Frontal cortex (tissue), 4 donors: Measurements from ENCODE around the gene HDAC10. TPM values are rescaled to one million over a fixed set of nuclear protein-coding genes. Genes with fewer than 3 reads are reported as not detected.
A peak's percentile ranks its signal among the peaks of the same experiment; 100 is the strongest.

Experiments used
- DNase-seq, 2 donors: peaks; one replicate each; pipeline ENCODE4 v3.0.0; 2012; ENCODE audit warnings: low spot score in 2 of 2
- FAIRE-seq: peaks from 2 replicates; lab custom pipeline; 2012; peaks lifted over from hg19 to GRCh38; lab: Jason Lieb, UNC
- total RNA-seq: library from RNA; depleted of rRNA; stranded (reverse); fragments of >200 nt; gene quantifications from one replicate; pipeline ENCODE4 v1.2.3, GENCODE V29; 2014
- donor health status: control.
- donor health status: control.
- donor health status: control.

The HDAC10 gene
- total RNA-seq, 1 donor from 2014 or later, result 16.7 TPM

DNA sequence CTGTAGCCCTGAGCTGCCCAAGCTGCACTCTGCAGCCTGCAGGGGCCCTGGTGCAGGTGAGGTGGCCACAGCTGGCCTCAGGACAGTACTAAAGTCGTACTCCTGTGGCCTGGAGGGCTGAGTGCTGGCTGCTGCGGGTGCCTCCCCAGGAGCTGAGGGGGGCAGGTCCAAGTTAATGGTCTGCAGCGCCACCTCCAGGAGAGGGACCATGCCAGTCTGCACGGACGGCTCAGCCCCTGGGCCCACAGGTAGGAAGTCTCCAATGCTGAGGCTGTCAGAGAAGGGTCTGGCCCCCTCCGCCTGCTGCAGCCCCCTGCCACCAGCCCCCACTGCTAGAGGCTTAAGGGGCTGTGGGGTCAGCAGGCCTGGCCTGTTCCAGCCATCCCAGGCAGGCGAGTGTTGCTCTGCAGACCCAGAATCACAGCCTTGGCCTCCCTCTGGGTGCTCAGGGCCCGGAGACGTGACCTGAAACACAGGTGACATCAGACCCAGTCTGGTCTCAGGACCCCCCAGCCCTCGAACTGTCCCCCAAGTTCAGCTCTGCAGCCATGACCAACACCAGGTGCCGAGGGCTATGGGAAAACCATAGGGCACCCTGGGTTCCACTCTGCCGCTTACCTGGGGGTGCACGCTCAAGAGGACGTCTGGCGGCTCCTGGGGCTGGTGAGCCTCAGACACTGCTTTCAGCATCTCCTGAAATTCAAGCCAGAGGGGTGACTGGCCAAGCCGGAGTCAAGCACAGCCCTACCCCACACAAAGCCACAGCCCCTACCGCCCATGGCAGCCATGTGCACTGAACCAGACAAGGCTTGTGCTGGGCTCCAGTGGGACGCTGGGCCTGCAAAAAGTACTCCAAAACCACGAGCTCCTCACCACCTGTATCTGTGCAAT, 29.4 kb downstream of the HDAC10 start:
- no peak for FAIRE-seq
- DNase-seq, result no peak

DNA sequence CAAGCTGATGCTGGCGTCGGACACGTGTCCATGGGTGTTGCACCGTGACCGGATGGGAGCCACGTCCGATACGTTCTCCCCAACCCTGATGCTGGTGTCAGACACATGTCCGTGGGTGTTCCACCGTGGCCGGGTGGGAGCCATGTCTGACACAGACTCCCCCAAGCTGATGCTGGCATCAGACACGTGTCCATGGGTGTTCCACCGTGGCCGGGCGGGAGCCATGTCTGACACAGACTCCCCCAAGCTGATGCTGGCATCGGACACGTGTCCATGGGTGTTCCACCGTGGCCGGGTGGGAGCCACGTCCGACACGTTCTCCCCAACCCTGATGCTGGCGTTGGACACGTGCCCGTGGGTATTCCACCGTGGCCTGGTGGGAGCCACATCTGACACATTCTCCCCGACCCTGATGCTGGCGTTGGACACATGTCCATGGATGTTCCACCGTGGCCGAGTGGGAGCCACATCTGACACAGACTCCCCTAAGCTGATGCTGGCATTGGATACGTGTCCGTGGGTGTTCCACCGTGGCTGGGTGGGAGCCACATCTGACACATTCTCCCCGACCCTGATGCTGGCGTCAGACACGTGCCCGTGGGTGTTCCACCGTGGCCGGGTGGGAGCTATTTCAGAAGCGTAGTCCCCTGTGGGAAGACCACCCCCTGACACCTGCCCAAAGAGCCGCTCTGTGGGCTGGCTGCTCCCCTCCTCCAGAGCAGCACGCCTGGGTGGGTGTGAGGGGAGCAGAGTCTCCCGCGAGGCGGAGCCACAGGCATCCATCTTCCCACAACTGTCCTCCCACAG, 30.3 kb downstream of the HDAC10 start:
- FAIRE-seq, result no peak

DNA sequence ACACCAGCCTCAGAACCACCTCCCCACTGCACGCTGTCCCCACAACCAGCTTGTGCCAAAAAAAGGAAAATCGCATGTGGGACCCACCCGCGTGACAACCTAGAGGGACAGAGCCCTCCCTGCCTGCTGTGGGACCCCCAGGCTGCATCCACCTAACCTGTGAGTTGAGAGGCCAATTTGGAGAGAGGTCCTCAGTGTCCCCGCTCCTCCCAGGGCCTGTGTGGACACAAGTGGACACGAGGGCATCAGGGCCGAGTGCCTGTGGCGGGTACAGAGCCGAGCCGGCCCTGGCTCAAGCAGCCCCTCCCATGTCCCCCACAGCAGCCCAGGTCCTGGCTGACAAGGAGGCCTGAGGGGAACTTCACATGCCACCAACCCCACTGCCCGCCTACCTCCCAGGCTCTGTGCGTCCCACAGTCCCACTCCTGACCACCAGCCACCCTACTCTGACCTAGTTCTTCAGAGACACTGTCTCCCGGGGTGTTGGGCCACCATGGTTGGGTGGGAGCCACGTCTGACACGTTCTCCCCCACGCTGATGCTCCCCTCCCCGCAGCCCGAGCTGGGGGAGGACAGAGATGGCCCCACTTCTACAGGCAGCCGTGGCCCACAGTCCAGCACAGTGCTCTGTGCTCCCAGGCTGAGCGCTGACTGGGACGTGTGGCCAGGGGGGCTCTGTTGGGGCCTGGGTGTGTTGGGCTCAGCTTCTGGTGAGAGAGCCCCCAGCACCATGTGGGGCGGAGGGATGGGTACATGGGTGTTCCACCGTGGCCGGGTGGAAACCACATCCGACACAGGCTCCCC, 31.1 kb downstream of the HDAC10 start:
- FAIRE-seq, result no peak

More for the DNA sequence above, 30.3 kb downstream of the HDAC10 start:
- DNase-seq, result no peak

DNA sequence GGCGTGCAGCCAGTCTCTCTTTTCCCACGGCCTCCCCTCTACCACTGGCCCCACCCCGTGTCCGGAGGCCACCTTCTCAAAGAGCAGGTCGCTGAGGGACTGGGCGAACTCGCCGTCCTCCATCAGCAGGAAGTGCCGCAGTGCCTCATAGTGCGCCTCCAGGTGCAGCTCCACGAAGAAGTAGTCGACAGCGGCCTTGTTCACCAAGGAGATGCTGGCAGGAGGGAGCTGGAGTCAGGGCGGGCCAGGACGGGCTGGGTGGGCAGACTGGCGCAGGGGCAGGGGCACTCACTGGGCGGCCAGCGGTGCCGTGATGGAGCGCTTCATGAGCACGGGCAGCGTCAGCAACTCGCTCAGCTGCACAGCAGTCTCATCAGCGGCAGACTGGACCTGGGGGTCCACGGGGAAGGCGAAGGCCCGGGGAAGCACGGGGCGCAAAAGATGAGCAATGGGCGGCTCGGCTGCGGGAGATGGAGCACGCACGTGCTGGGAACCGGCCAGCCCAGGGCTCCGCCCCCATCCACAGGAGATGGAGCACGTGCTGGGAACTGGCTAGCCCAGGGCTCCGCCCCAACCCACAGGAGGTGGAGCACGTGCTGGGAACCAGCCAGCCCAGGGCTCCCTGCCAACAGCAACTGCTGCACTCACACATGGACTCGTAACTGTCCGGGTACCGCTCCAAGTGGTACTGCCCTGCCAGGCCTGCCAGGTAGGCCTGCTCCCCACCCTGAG, 31.9 kb downstream of the HDAC10 start:
- FAIRE-seq, result no peak
- DNase-seq, result peak; percentile 72 to 89

More for the DNA sequence above, 31.1 kb downstream of the HDAC10 start:
- DNase-seq, result no peak

DNA sequence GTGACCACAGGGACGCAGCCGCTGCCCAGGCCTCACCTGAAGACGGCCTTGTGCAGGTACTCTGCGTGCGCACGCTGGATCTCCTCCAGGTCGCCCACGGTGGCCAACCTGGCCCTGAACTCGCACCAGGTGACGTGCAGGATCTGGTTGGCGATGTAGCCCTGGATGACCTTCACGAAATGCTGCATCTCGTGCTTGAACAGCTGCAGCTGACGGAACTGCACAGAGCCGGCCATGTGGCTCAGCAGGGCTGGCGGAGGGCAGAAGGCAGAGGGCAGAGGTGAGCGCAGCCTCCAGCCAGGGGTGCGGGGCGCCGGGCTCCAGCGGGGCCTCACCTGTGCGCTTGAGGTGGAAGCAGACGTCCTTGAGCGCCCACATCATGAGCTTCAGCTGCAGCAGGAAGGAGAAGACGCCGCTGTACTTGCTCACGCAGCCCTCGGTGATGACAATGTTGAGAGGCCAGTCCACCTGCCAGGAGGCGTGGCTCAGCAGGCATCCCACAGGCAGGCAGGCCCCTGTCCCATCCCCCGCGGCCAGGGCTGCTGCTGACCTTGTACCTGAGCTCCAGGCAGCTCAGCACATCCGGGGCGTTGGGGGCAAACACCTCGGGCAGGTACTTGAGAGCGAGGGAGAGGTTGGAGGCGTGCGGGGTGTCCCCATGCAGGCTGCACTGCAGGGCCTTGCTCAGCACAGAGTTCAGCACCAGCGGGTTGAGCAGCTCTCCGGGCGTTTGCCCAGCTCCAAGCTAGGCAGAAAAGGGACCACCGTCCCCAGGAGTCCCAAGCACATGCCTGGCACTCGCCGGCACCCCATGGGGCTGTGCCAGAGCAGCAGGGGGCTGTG, 32.7 kb downstream of the HDAC10 start:
- DNase-seq, result no peak
- no peak for FAIRE-seq

DNA sequence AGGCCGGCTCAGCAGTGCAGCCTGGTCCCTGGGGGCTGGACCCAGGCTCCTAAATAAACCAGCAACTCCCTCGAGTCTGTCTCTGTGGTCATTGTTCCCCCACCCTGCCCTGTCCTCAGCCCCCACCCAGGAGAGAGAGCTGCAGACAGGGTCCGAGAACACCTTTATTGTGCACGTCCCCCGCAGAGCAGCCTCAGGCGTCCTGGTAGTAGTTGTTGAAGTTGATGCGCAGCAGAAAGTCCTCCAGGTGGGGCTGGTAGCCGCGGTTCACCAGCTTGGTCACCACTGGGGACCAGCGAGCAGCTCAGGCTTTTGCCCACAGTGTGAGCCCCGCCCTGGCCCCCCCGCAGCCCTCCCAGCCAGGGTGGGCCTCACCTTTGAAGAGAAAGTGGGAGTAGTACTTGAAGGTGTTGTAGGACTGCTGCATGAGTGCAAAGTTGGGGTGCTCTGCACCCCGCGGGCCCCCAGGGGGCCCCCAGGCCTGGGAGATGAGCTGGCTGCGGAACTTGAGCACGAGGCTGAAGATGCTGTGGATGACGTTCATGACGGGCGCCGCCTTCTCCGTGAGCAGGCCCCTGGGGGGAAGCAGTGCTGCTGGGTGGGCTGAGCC, 33.4 kb downstream of the HDAC10 start:
- DNase-seq (no peak), FAIRE-seq (no peak)

DNA sequence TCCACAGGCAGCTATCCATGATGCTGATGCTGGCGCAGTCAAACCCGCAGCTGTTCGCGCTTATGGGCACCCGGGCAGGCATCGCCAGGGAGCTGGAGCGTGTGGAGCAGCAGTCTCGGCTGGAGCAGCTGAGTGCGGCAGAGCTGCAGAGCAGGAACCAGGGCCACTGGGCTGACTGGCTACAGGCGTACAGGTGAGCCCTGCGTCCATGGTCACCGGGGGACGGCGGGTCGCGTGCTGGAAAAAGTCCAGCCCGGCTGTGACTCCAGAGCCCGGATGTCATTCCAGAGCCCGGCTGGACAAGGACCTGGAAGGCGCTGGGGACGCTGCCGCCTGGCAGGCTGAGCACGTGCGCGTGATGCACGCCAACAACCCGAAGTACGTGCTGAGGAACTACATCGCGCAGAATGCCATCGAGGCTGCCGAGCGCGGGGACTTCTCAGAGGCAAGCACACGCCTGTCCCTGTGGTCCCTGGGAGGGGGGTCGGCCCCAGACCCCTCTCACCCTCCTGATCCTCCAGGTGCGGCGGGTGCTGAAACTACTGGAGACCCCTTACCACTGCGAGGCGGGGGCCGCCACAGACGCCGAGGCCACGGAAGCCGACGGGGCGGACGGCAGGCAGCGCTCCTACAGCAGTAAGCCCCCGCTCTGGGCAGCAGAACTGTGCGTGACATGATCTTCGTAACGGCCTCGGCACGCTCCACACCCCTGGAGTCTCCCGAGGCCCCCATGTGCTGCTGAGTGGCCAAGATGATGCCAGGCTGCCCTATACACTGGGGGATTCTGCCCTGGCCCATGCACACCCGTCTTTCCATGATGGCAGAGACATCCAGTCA, 34.2 kb downstream of the HDAC10 start:
- FAIRE-seq (no peak), DNase-seq (no peak)

DNA sequence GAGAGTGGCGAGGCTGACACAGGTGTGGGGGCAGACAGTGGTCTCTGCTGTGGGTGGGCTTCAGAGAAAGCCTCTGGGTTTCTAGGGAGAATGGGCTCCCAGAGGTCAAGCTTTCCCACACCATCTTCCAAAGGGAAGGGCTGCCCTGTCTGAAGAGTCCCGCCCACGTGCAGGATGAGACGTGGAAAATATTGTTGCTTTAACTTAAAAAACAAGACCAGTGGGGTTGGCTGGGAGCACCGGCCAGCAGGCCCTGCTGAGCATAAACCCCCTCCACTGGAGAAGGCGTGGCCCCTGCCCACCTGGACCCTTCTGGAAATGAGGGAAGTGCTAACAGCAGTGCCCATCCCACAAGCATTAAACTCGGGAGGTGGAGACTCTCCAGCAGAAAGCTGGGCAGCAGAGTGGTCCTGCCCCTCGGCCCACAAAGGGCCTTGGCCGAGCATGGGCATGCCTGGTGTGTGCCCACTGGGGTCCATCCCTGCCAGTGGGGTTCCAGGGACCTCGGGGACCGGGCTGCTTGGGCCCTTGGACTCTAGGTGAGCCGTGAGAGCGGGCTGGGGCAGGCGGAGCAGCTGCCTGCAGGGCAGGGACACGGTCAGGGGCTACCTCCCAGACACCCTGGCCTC, 34.9 kb downstream of the HDAC10 start:
- DNase-seq (no peak), FAIRE-seq (no peak)

DNA sequence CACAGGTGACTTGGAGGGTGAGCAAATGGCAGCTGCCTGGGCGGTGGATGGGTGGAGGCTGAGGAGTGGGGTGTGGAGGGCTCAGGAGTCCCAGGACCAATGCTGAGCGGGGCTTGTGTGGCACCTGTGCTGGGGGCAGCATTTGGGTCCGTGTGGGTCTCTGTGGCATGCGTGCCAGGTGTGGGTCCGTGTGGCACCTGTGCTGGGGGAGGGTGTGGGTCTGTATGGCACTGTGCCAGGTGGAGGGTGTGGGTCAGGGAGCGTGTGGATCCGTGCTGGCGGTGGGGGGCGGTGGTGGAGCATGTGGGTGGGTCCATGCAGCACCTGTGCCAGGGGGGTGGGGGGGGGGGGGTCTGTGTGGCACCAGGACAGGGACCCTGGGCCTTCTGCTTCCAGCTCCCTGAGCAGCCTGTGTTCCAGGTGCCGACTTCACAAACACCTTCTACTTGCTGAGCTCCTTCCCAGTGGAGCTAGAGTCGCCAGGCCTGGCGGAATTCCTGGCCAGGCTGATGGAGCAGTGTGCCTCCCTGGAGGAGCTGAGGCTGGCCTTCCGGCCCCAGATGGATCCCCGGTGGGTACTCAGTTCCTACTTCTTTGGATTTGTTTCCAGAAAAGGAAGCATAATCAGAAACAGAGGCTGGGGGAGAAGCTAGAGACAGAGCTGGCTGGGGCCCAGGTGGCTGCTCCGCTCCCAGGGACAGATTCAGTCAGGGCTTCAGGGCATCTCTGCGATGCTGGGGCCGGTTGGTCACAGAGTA, 35.6 kb downstream of the HDAC10 start:
- FAIRE-seq, result no peak
- no peak for DNase-seq

DNA sequence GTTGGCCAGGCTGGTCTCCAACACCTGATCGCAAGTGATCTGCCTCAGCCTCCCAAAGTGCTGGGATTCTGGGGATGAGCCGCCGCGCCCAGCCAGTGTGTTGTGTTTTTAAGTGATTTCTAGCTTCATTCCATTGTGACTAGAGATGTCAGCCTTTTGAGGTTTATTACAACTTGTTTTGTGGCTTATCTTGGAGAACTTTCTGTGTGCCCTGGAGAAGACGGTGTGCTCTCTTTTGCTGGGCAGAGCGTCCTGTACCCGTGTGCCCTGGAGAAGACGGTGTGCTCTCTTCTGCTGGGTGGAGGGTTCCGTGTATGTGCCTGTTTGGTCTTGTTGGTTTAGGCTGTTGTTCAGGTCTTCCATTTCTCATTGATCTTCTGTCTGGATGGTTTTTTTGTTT, 37.8 kb downstream of the HDAC10 start:
- DNase-seq (no peak), FAIRE-seq (no peak)

DNA sequence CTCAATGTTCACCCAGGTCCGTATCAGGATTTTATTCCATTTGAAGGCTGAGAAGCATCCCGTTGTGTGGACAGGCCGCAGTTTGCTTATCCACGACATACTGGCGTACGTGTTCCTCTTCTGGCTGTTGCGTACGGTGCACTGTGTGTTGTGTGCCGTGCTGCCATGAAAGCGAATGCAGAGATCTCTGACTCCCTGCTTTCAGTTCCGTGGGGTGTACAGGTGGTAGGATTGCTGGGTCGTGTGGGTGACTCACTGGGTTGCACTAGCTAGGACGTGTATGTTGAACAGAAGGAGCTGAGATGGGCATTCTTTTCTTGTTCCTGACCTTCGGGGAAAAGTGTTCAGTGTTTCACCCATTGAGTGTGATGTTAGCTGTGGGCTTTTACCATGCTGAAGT, 39.9 kb downstream of the HDAC10 start:
- no peak for DNase-seq
- FAIRE-seq, result no peak

DNA sequence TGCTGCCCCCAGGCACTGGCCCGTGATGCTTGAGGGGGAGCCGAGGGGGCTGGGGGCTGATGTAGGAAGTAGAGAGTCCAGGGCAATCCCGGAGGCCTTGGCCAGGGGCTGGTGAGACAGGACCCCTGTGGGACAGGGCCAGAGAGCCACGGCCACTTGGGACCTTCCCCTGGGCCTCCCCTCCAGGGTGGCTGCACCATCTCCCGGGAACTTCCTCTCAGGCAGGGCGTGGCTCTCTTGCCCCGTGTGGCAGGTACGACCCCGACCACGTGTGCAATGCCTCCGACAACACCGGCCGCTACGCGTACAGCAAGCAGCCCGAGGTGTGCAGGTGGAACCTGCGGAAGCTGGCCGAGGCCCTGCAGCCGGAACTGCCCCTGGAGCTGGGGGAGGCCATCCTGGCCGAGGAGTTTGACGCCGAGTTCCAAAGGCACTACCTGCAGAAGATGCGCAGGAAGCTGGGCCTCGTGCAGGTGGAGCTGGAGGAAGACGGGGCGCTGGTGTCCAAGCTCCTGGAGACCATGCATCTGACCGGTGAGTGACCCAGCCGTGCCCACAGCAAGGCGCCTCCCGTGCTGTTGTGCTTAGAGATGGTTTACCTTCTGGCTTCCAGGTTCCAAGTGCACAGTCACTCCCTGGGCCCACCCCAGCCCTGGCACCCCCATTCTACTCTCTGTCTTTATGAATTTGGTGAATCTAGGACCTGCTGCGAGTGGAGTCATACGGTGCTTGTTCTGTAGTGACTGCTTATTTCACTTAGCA, 40.5 kb downstream of the HDAC10 start:
- DNase-seq (no peak), FAIRE-seq (no peak)

DNA sequence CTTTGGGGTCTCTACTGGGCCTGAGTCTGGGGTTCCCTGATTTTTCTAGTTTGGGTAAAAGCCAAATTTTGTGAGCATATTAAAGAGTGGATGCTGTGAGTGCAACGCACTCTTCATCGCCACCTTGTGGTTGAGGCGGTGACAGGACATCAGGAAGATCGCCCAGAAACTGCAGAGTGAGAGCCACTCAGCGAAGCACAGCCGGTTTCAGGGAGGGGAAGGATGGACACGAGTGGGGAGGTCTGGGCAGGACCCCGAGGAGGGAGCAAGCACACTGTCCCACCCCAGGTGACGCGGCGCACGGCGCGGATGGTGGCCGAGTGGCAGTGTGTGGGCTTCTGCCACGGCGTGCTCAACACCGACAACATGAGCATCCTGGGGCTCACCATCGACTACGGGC, 41.2 kb downstream of the HDAC10 start:
- DNase-seq (peak; percentile 75 to 85), FAIRE-seq (no peak)

DNA sequence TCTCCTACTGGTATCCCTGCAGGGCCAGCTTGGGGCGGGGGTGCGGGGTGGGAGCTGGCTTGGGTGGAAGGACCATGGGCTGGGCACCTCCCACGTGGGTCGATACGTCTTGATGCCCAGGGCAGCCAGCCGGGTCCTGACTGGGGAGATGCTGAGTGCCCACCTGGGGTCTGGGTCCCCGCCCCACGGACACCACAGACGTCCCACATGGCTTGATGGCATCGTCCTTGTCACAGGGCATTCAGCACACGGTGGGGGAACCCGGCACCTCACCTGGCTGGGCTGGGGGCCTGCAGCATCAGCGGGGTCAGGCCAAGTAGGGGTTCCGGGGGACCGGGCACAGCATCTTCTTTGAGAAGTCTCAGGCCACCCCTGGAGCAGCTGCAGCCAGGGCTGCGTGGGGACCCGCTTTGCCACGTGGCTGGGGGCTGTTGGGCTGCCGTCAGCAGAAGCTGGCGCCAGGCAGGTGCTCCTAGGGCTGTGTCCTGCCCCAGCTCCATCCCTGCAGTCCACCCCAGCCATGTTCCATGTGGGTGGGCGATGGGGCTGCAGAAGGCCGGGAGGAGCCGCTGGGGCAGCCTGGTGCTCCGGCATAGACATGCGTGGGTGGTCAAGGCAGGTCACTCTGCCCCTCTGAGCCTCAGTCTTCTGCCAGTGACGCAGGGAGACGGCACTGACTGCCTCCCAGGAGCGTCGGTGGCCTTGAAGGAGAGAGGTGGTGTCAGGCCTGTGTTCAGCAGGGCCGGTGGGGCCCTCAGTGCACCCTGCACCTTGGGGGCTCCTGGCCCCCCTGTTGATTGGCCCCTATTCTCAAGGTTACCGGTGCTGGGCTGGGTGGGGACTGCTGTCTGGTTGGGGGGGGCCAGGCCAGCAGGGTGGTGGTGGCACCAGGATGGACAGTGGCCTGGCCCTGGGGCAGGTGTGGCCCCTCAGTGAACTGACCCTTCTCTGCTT, 41.8 kb downstream of the HDAC10 start:
- no peak for DNase-seq
- no peak for FAIRE-seq
